RKO (cell line): ENCODE results near the gene NCBP3.
"Not testable (repeated sequence)": the region's sequence is repeated elsewhere in the genome, so short reads cannot be mapped to it uniquely, and the experiment has no call there.

ENCODE experiments used
- DNase-seq: peaks from one replicate; pipeline ENCODE4 v3.0.0-alpha.2; 2016; ENCODE audit warnings: low spot score

NCBP3 gene

DNA sequence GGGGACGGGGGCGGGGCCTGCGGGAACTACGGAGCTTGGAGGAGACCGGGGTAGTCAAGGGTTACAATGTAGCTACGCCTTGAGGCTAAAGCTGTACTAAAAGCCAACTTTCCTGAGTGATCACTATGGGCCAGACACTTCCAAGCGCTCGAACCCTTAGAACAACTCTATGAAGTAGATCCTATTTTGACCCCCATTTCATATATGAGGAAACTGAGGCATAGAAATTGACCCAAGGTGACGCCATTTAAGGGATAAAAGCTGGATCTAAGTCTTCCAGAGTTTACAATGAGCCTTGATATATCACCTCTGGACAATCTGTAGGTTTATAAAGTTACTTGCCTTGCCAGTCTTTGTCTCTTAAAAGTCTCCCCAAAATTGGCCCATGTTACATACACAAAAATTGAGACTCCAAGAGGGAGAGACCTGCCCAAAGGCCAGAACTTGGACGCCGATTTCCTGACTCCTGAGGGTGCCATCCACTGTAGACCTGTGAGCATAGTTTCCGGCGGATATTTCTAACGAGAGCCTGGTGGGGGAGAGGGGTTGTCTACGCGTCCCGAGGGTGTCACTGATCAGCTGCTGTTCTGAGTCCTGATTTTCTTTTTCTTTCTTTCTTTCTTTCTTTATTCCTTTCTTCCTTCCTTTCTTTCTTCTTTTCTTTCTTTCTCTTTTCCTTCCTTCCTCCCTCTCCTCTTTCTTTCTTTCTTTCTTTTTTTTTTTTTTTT lies 555 bp upstream of the NCBP3 start:
- no peak for DNase-seq

DNA sequence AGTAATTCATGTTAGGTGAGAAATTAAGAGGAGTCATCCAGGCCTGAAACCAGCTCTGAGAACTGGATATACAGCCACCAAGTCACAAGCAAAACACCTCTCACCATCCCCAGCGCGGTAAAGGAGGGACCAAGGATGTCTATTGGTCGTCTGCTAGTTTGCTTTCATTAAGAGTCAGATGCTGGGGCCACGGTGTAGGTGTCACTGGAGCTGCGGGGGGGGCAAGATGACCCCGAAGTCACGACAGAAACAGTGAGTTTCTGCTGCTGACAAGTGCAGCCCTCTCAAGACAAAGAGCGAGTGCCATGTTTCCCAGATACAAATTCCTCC lies 790 bp downstream of the NCBP3 start:
- peak; percentile 55 for DNase-seq

GRCh38 chr17:3844556-3844955 lies 1.5 kb downstream of the NCBP3 start:
- not testable (repeated sequence) for DNase-seq

DNA sequence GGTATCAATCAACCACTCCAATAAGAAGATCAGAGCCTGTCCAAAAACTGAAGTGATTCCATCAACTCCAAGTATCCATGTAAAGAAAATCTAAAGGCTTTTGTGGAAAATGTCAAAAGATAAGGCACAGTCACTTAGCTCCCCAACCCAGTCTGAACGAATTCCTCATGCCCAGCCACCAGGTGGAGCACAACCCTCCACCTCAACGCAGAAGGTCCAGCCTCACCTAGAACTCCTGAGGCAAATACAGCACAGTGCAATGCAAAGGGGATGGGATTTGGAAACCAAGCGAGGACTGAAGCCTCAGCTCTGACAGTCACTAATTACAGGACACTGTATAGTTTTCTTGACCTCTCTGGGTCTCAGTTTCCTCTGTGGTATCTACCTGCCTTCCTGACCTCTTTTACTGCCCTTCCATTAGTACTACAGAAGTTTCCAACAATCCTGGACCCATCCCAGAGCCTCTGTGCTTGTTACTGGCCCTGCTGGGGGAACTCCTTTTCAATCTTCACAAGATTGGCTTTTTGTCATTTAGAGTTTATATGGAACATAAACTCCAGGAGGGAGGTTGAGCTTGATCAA lies 2.0 kb downstream of the NCBP3 start:
- peak; percentile 49 for DNase-seq

GRCh38 chr17:3838206-3838605 lies 7.8 kb downstream of the NCBP3 start:
- DNase-seq, result no peak

GRCh38 chr17:3836551-3836950 lies 9.5 kb downstream of the NCBP3 start:
- DNase-seq, result no peak

DNA sequence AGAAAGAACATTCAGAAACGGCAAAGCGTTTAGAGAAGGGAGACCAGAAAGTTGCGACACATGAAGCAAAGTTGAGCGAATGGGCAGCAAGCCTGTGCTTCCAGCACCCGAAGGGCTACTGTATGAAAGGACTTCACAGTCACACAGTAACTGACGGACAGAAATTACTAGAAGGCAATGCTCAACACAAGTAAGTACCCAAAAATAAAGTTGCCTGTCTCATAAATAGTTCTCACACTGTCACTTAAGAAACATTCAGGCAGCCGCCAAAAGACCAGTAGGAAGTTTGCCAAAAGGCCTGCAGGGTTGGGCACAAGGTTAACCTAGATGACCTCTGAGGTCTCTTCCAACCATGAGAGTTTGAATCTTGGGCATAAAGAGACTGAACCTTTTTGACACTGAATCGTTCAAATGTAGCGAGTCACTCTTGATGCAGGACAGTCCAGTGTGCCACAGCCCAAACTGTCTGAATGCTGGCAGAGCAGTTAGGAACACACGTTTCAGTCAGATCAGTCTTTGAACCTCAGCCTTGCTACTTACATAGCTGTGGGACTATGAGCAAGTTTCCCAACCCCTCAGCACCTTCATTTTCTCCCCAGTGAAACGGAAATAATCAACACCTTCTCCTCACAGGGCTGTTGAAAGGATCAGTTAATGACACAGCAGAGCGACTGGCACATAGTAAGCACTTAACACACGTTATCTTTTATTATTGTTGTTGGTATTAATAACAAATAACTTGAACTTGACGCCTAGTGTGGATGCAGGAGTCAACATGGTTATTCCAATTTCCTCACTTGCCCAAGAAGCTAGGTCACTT lies 10.4 kb downstream of the NCBP3 start:
- no peak for DNase-seq

DNA sequence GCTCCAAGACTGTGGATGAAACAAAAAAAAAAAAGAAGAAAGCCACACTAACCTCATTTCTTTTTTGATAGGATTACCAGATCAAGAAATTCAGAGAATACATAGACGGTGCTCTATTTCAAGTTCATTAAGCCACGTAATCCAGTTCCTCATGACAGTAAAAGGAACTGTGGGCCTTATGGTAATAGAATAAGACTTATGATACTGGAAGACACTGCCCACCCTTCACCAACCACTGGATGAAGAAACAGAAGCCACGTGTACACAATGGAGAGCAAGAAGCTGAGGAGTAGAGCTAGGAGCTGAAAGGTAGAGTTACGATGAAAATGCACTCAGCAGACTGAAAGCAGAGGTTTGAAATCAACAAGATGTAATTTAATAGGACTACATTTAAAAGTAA lies 11.2 kb downstream of the NCBP3 start:
- no peak for DNase-seq

- DNase-seq, result no peak
Measured at GRCh38 chr17:3828852-3829232, 17.2 kb downstream of the NCBP3 start.

DNA sequence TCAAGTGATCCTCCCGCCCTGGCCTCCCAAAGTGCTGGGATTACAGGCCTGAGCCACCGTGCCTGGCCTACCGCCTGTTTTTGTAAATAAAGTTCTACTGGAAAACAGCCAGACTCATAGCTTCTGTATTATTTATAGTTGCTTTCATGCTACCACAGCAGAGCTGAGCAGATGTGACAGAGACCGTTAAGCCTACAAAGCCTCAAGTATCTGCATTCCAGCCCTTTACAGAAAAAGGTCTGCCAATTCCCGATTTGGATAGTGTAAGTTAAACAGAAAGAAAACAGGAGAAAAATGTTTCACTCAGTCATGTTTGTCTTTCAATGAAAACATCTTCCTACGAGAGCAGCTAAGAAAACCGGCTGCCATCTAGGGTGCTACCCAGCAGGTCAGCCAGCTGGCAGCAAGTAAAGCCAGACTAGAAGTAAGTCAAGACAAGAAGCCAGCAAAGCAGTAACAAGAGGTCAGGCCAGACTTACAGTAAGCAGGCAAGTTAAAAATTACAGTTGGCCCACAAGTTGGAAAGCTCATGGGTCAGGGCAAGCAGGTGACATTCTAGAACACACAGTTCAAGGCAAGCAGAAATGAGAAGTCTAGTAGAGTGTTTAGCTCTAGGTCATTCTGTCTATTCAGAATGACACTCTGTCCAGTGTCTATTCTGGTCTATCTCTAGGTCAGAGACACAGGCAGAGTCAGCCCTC lies 17.7 kb downstream of the NCBP3 start:
- DNase-seq, result no peak

DNA sequence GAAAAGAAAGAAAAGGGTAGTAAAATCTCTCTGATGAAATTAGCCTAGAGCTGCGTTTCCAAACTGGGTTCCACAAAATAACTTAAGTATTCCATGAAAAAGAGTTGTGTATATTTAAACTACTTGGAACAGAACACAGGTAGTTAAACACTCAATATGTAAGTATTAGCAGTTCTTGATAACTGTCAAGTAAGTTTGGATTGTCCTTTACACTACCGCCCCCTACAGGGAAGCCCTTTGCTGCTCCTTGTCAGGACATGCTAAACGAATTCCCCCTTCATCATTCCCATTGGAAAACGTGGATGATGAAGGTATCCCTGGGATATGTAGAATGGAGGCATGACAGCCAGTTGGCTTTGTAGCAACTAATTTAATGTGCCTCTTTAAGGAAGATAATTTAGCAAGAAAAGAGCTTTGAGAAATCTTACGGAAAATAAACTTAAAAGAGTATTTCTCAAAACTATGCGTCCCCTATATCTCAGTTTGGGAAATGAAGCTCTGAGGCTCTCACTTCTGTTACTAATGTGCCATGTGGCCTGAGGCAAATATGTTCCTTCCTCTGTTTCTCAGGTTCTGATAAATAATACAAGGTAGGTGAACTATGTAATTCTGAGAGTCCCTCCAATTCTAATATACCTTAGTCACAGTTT lies 18.8 kb downstream of the NCBP3 start:
- DNase-seq, result peak; percentile 50

- DNase-seq, result peak; percentile 49
Measured at GRCh38 chr17:3826191-3826590, 19.9 kb downstream of the NCBP3 start.

- no peak for DNase-seq
Measured at GRCh38 chr17:3821101-3821500, 24.9 kb downstream of the NCBP3 start.

GRCh38 chr17:3818786-3819185 lies 27.3 kb downstream of the NCBP3 start:
- DNase-seq, result no peak

- no peak for DNase-seq
Measured at GRCh38 chr17:3817851-3818605, 28.0 kb downstream of the NCBP3 start.

DNA sequence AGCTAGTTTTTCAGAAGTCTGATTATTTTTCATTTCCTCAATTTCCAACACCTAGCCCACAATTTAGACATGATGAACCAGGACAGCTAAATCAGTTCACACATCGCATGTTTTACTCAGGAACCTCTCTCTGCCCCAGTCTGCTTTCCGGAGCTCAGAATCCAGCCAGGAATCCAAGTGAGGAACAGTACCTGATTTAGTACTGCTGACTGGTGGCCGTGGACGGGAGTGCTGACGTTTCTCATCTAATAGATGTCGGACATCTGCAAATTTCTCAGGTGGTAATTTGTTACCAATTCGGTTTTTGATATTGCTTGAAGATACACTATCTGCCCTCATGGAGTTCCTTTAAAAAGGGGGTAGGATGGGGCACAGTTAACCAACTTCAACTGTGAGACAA lies 30.1 kb downstream of the NCBP3 start:
- DNase-seq, result no peak

- no peak for DNase-seq
Measured at GRCh38 chr17:3815122-3815521, 30.9 kb downstream of the NCBP3 start.

- DNase-seq, result no peak
Measured at GRCh38 chr17:3814361-3814760, 31.7 kb downstream of the NCBP3 start.

DNA sequence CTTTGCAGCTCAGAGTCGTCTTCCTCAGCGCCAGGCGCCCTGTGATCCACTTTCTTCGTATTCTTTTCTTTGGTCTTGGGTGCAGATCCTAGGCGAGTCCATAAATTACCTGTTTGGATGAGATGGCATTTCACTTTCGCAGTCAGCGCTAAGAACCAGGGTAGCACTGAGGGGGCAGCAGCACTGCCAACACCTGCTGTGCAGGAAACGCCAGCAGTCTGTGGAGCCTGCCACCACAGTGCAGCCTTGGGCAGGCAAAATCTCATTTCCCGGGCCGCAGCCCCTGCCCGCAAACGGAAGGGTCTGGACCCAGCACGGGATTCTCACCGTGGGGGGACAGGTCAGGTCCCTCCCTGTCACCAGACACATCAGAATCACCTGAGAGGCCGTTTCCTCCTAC lies 32.9 kb downstream of the NCBP3 start:
- no peak for DNase-seq

DNA sequence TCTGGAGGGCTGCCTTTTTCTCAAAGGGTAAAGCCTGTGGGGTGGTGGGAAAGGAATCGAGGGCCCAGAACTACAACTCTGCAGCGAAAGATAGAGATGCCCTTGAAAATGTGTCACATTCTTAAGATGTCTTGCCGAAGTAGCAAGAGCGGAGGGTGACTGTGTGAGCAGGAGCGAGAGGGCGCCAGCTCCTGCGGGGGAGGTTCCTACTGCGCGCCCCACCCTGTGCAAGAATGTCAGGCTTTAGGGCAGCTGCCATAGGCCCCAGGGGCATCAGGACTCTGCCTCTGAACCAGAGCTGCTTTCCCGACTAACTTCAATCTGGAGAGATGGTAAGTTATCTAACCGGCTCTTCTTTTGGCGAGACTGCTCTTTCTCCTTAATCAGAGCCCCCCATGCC lies 33.3 kb downstream of the NCBP3 start:
- DNase-seq, result no peak

DNA sequence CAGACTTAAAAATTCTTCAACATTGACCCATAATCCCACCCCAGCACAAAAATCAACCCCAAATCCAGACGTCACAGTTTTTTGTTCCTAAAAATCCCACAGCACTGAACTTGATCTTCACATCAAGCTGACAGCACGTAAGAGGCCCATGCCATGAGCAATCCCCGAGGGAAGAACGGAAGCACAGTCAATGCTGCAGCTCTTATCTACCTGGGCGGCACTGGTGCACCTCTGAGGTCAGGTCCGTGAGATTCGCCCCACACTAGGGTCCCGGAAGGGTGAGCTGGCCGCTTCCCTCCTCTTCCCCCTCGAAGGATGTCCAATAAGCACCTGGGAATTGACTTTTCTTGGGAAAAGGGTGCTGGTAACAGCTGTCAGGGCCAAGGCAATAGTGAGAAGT lies 33.8 kb downstream of the NCBP3 start:
- no peak for DNase-seq

DNA sequence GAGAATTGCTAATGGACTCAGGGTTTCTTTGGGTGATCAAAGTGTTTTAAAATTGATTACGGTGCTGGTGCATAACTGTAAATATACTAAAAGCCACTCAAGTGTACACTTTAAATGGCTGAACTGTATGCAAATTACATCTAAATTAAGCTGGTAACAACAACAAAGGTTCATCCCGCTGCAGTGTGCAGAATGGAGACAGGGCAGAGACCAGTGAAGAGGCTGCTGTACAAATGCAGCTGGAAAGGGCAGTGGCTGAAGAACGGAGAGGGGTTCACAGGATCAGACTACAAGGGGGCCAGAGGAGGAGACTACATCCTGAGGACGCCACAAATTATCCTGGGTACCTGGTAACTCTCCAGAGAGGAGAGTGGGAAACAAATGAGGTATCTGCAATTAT lies 36.0 kb downstream of the NCBP3 start:
- no peak for DNase-seq
